ENCODE measurements around the gene CACYBP.
"Not testable (repeated sequence)": the region's sequence is repeated elsewhere in the genome, so short reads cannot be mapped to it uniquely, and the experiment has no call there.

CACYBP gene

GRCh38 chr1:175015243-175015642 is 15.5 kb downstream of the CACYBP start:
- no peak for DNase-seq

DNA sequence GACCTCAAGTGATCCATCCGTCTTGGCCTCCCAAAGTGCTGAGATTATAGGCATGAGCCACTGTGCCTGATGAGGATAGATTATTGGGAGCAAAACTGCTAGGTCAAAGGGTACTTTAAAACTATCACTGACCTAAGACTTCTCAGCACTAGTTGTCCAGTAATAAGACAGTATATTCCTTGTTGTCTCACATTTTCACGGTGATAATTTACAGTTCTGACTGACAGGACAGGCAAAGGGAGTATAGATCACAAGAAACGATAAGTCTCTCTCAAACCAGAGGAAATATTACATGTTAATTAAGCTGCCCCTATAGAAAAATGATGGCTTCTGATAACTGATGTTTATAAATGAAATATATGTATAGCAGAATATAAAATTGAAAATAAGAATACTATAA is 19.8 kb downstream of the CACYBP start:
- DNase-seq = no peak

DNA sequence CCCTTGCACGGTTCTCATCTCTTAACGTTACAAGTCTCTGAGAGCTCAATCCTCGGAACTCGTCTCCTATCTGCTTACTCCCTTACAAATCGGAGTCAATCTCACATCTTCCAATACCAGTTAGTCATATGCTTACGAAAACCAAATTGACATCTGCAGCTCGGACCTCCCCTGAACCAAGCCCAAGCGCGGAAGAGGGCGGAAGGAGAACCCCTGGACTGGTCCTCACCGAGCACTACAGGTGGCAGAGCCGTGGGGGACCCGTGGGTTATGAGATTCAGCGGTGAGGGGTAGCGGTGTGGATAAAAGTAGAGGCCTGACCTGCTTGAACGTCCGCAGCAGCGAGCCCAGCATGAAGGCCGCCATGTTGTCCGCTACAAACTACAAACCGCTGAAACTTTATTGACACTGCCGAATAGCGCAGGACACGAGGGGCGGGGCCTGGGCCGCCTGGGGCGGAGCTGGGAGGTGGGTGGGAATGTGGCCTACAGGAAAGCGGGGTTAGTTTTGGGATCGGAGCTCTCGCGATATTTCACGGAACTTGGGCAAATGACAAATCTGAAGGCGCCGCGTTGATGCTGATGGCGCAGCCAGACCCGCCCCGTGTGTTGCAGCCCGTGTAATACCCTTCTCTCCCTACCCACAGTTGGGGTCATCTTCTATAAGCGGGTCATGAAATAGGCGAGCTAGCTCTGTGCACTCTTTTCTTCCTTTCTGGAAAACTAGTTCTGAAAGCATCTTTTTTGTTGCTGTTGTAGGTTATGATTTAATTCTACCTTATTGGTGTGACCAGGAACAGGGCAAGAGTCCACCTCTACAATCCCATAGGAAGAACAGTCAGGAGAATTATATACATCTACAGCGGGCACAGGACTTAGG is 23.5 kb downstream of the CACYBP start, which contains the start of gene MRPS14:
Gene MRPS14 (minus strand): TSS at position 383 of the 879 bp plus-strand sequence. CDS start 17 bp downstream, at position 366.
- DNase-seq = peak; percentile 88

GRCh38 chr1:175023922-175024242 is 24.1 kb downstream of the CACYBP start:
- DNase-seq = not testable (repeated sequence)

- DNase-seq = no peak
Measured at GRCh38 chr1:175024773-175025172, 25.0 kb downstream of the CACYBP start.

- no peak for DNase-seq
Measured at GRCh38 chr1:175033953-175034352, 34.2 kb downstream of the CACYBP start.

GRCh38 chr1:175034775-175035174 is 35.0 kb downstream of the CACYBP start:
- DNase-seq = no peak

GRCh38 chr1:175035865-175036264 is 36.1 kb downstream of the CACYBP start:
- DNase-seq = no peak

DNA sequence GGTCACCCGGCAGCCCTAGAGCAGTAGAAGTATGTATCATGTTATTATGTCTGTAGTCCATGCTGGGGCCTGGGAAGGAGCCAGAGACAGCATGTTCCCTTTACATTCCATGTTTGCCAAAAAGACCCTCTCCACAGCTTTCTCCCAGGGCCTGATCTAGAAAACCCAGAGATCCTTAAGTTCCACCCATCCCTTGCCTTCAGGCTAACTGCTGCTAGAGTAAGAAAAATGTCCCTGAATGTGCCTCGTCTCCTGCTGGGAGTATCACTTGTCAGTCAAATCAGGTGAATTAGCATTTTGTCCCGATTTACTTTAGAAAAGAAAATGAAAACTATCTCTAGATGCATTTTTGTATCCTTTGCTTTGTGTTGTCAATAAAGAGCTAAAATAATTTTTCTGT is 36.7 kb downstream of the CACYBP start:
- DNase-seq = no peak

- DNase-seq = no peak
Measured at GRCh38 chr1:175037416-175037815, 37.7 kb downstream of the CACYBP start.

DNA sequence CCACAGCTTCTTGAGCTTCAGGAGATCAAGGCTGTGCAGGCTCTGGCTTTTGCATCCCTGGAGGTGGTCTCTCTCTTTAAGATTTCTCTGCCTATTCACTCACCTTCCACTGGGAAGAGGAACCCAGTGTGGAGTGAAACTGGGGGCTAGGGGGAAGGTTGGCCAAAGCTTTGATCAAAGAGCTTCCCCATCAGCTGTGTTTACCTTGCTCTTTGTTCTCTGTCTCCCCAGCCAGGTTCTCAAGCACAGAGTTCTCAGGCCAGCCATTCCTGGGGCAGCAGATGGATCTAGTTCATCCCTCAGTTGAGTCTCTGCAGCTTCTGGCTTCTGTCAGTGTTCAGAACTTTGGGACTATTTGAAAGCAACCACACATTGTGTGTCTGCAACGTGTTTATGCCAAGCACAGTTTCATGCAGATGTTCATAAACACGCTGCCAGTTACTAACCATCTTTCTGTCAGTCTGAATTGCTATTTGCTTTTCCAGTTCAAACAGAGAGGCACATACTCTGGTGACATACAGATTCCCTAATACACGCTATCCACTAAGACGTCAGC is 40.7 kb downstream of the CACYBP start:
- DNase-seq = no peak

GRCh38 chr1:175042650-175043049 is 42.9 kb downstream of the CACYBP start:
- no peak for DNase-seq

DNA sequence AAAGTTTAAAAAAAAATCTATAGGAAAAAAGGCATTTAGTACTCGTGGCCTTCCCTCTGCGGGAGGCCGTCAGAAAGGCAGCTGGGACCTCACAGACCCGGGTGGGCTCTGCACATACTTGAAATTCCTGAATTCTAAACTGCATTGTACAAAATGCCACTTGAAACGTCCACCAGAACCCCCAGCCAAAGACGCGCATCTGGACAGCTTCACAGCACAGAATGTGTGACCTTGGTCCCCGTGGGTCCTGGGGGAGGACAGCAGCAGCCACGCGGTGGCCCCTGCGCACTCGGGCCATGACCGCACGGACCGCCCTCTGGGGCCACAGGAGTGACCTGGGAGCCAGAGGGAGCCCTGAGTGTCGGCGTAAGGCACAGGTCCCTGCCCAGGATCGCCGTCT is 44.1 kb downstream of the CACYBP start:
- no peak for DNase-seq

DNA sequence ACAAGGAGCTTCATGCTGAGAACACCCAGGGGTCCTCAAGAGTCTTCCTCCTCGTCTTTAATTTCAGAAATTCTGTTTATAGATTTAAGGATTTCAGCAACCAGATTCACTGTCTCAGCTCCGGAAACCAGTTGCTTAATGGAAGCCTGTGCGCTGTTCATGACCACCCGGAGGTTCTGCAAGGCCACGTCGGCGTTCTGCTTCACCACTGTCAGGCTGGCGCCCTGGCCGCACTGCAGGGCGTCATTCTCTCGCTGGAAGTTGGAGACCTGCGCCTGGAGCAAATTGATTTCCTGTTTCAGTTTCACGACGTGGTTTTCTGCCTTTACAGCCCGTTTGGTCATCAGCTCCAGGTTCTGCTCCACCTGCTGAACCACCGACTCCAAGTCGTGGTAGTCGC is 44.8 kb downstream of the CACYBP start:
- DNase-seq = not testable (repeated sequence)

GRCh38 chr1:175045097-175045496 is 45.4 kb downstream of the CACYBP start:
- no peak for DNase-seq

- DNase-seq = no peak
Measured at GRCh38 chr1:175045519-175045918, 45.8 kb downstream of the CACYBP start.

- DNase-seq = no peak
Measured at GRCh38 chr1:175050992-175051391, 51.2 kb downstream of the CACYBP start.

GRCh38 chr1:175054736-175055135 is 55.0 kb downstream of the CACYBP start:
- DNase-seq = no peak

Measured in DMS79 (cell line).